Measurements from ENCODE around the gene SPAG16. TPM values are rescaled to one million over a fixed set of nuclear protein-coding genes. Genes with fewer than 3 reads are reported as not detected.

Gene SPAG16
- total RNA-seq, 2 donors from 2014 or later: 15.5 to 22.8 TPM

GRCh38 chr2:214005337-214005736 lies 721.1 kb downstream of the SPAG16 start:
- WGBS, 2 donors: 57 to 68% methylated on average over 5 of the region's 5 CpGs

GRCh38 chr2:214006601-214007000 lies 722.3 kb downstream of the SPAG16 start:
- H3K4me3 ChIP-seq: no peak overlapping the region
- H3K36me3 ChIP-seq (replicated peaks in 1 of 2; ENCODE audit: insufficient read depth in 1 of 2, low read depth in 2 of 2): no peaks in the 10 kb centered on the region
- H3K9me3 ChIP-seq: no peaks in the 10 kb centered on the region
- no peak overlapping the region for H3K27ac ChIP-seq
- ATAC-seq (no peak), DNase-seq (no peak)
- TF ChIP-seq CTCF (IDR thresholded peaks at IDR 0.05) (no peak), POLR2A (IDR thresholded peaks at IDR 0.05) (no peak)
- H3K27me3 ChIP-seq: no peaks in the 10 kb centered on the region
- H3K4me1 ChIP-seq: no peaks in the 10 kb centered on the region
- intact Hi-C loops (cut with DNase I): no loop called here
- WGBS, 2 donors: 47 to 52% methylated on average over 2 of the region's 2 CpGs

More at GRCh38 chr2:214005337-214005736, 721.1 kb downstream of the SPAG16 start:
- no peaks in the 10 kb centered on the region for H3K4me1 ChIP-seq
- no peaks in the 10 kb centered on the region for H3K27me3 ChIP-seq
- DNase-seq (no peak), ATAC-seq (no peak)
- H3K27ac ChIP-seq: no peak overlapping the region
- no peaks in the 10 kb centered on the region for H3K36me3 ChIP-seq (replicated peaks in 1 of 2; ENCODE audit: insufficient read depth in 1 of 2, low read depth in 2 of 2)
- H3K4me3 ChIP-seq: no peak overlapping the region
- intact Hi-C loops (cut with DNase I): no loop called here
- no peak for TF ChIP-seq CTCF (IDR thresholded peaks at IDR 0.05)
- no peaks in the 10 kb centered on the region for H3K9me3 ChIP-seq

- 65 to 69% methylated on average over 3 of the region's 3 CpGs for WGBS, 2 donors
Measured at GRCh38 chr2:214011676-214012075, 727.4 kb downstream of the SPAG16 start.

GRCh38 chr2:214014551-214015220 lies 730.4 kb downstream of the SPAG16 start:
- TF ChIP-seq POLR2A (IDR thresholded peaks at IDR 0.05): no peak
- no peak for TF ChIP-seq CTCF (IDR thresholded peaks at IDR 0.05)
- no peak overlapping the region for H3K27ac ChIP-seq
- WGBS, 2 donors: 76 to 83% methylated on average over 7 of the region's 7 CpGs
- H3K9me3 ChIP-seq: no peaks in the 10 kb centered on the region
- no peaks in the 10 kb centered on the region for H3K27me3 ChIP-seq
- ATAC-seq: no peak
- no peak overlapping the region for H3K4me3 ChIP-seq
- intact Hi-C loops (cut with DNase I): no loop called here
- no peaks in the 10 kb centered on the region for H3K36me3 ChIP-seq (replicated peaks in 1 of 2; ENCODE audit: insufficient read depth in 1 of 2, low read depth in 2 of 2)
- DNase-seq: no peak
- H3K4me1 ChIP-seq: no peaks in the 10 kb centered on the region

More at GRCh38 chr2:214011676-214012075, 727.4 kb downstream of the SPAG16 start:
- Histone ChIP-seq H3K9me3 (no peaks in the 10 kb centered on the region), H3K27ac (no peak overlapping the region), H3K27me3 (no peaks in the 10 kb centered on the region), H3K36me3 (replicated peaks in 1 of 2; ENCODE audit: insufficient read depth in 1 of 2, low read depth in 2 of 2) (no peaks in the 10 kb centered on the region), H3K4me1 (no peaks in the 10 kb centered on the region), H3K4me3 (no peak overlapping the region)
- ATAC-seq (no peak), DNase-seq (no peak)
- intact Hi-C loops (cut with DNase I): no loop called here
- TF ChIP-seq CTCF (IDR thresholded peaks at IDR 0.05) (no peak), POLR2A (IDR thresholded peaks at IDR 0.05) (no peak)

All from body of pancreas (tissue), 4 donors.